Activated T-helper 1 cell treated with Interleukin-2 at 50 U/mL for 16 hours (primary cell): ENCODE results near the gene SAP30L.

Experiments used
- DNase-seq: peaks from one replicate; pipeline ENCODE4 v3.0.0-alpha.2; 2020; ENCODE audit warnings: low read depth

SAP30L gene

DNA sequence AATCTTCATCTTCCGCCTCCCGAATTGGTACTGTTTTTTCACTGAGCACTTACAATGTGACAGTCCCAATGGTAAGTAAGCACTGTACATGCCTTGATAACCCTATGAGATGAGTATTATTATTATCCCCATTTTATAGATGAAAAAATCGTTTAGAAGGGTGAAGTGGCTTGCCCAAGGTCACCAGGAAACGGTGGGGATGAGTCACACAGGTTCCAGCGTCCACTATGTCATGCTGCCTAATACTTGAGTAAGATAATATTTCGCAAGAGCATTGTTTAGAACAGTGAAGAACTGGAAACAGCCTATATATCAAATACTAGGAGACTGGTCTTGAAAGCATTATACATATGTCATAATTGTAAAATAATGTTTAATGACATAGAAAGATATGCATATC is 19.4 kb downstream of the SAP30L start:
- DNase-seq, result no peak

GRCh38 chr5:154466147-154466546 is 20.4 kb downstream of the SAP30L start:
- no peak for DNase-seq

GRCh38 chr5:154466671-154467070 is 20.9 kb downstream of the SAP30L start:
- DNase-seq, result no peak

DNA sequence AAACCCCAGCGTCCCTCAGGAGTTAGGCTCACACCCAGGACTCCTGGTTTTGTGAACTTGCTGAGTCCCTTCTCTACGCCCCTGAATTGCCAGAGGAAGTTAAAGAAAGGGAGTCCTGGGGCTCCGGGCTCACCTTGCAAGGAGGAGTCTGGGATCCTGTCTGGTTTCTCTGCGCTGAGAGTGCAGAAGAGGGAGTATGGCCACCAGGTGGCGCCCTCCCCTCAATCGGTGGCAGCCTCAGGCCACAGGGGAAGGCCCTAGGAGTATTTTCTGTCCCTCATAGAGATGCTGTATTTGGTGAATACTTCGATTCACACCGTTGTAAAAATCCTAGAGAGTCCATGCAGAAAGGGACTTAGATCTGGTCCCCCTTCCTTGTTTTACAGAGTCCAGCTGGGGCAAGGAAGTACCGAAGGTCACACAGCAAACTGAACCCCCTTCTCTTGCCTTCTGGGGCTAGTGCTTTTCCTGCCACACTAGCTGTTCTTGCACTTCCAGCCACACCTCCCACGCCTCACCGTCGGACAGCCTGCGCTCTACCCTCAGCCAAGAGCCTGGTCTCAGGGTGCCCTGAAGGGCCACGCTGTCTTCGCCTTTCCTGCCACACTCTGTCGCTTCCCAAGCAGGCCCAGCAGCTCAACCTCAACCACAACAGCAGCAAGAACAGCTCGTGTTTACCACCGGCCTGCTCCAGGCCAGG is 22.0 kb downstream of the SAP30L start:
- DNase-seq, result peak; percentile 57

DNA sequence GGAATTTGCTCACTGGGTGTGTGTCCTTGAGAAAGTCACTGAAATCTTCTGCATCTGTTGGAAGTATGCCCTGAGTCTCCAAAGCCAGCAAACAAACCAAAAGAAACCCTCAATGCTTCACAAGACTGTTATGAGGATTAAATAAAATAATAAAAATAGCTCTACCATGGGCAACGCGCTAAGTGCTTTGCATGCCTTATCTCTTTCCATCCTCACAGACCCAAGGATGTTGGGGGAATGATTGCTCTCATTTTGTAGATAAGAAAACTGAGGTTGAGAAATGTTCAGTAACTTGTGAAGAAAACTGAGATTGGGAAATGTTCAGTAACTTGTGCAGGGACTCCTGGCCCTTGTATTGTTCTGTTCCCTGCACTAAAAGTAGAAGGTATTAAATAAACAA is 24.3 kb downstream of the SAP30L start:
- DNase-seq, result no peak

DNA sequence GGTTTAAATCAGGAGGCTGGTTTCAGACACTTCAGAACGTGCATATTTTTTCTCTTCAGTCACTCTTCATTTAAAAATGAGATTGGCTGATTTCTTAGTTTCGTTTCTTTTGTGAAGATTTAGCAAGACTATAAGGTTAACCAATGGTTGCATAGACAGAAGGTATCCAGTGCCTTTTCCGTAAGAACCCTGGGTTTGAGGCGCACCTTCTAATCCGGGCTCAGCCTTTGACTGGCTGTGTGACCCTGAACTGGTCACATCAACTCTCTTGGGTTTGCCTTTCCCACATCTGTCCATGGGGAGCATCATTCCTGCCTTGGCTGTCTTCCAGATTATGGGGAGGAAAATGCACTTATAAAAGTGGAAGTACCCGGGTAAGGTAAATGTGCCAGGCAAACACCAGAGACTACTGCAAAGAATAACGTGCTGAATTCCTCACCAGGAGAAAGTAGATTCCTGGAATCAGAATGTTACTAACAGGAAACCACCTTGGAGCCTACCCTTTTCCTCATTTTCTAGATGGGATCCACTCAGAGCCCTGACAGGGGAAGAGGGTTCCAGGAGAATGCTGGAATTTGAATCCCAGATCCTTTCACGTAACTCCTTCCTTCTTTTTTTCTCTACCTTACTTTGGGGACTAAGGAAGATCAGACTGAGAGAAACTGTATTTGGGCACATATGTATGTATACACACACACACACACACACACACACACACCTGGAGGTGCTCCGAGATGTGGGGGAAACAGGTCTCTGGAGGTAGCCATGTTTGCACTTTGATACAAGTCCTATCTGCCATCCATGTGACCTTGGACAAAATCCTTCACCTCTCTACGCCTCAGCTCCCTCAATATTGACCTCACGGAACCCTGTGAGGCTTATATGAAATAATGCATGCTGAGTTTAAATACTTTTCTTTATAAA is 25.4 kb downstream of the SAP30L start:
- no peak for DNase-seq

- no peak for DNase-seq
Observed at GRCh38 chr5:154472871-154473580, 27.2 kb downstream of the SAP30L start.

- DNase-seq, result no peak
Observed at GRCh38 chr5:154473581-154474283, 27.9 kb downstream of the SAP30L start.

- DNase-seq, result no peak
Observed at GRCh38 chr5:154474396-154475334, 28.9 kb downstream of the SAP30L start.

DNA sequence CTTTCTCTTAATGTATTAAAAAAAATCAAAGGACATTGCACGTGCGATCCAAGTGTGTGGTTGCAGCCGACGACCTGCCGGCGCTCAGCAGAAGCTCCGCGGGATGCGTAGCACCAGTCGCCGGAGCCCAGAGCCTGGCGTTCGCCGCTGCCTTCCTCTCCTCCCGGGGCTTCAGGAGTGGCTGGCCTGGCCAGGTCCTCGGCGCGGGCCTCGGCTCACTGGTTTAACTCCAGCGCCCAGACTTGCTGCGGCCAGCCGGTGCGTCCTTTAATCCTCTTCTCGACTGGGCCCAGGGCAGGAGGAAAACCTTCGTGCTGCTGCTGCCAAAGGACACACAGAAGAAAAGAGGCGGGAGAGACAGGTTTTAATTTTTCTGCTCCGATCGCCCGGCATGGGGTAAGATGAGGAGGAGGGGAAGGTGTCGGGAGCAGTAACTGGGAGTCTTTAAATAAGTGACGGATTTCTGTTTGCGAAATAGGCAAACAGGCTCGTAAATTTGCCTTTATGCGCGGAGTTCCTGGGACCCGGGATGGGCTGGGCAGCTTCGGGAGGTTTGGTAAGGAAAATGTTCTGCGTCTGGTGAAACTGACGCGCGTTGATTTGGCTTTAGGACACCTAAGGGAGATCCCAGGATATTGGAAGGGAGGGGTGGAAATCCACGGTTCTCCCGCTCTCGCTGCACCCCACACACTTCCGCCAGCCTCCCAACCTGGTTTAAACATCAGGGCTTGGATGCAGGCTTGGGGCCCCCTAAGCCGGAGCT is 30.0 kb downstream of the SAP30L start:
- DNase-seq, result no peak

GRCh38 chr5:154476354-154477205 is 30.8 kb downstream of the SAP30L start:
- no peak for DNase-seq

DNA sequence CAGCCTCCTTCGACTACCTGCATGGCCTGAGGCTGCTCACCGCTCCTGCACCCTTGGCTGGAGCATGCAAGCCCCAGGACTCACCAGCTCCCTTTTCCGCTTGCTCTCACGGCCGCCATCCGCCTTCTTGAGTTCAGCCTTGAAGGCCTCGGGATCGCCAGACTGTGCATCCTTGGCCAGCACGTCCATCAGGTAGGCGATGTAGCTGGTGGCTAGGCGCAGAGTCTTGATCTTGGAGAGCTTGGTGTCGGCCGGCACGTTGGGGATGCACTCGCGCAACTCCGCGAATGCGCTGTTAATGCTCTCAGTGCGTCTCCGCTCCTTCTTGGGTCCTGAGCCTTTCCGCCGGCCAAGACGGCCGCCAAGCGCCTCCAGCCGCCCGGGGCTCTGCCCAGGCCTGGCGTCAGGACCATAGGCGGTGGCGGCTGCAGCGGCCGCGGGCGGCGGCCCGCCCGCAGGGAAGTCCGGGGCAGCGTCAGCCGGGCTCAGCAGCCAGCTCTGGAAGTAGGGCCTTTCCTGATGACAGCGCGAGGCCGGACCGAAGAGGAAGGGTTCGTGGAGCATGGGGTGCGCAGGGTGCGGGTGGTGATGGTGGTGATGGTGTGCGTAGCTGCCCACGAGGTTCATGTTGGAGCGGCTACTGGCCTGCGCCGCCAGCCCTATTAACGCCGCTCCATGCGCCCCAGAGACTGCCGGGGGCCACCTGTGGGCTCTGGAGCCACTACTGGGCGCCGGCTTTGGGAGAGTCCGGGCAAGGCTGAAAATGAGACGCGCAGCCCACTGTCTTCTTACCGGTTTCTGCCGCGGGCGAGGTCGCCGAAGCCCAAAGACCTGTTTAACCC is 31.8 kb downstream of the SAP30L start:
- no peak for DNase-seq

GRCh38 chr5:154478224-154478565 is 32.4 kb downstream of the SAP30L start, which contains the start of gene HAND1:
Gene HAND1 (minus strand): TSS chr5:154478227. CDS start chr5:154478008, 219 bp downstream.
- DNase-seq, result no peak

- no peak for DNase-seq
Observed at GRCh38 chr5:154478752-154479159, 33.0 kb downstream of the SAP30L start.

- DNase-seq, result no peak
Observed at GRCh38 chr5:154479160-154479943, 33.6 kb downstream of the SAP30L start.

DNA sequence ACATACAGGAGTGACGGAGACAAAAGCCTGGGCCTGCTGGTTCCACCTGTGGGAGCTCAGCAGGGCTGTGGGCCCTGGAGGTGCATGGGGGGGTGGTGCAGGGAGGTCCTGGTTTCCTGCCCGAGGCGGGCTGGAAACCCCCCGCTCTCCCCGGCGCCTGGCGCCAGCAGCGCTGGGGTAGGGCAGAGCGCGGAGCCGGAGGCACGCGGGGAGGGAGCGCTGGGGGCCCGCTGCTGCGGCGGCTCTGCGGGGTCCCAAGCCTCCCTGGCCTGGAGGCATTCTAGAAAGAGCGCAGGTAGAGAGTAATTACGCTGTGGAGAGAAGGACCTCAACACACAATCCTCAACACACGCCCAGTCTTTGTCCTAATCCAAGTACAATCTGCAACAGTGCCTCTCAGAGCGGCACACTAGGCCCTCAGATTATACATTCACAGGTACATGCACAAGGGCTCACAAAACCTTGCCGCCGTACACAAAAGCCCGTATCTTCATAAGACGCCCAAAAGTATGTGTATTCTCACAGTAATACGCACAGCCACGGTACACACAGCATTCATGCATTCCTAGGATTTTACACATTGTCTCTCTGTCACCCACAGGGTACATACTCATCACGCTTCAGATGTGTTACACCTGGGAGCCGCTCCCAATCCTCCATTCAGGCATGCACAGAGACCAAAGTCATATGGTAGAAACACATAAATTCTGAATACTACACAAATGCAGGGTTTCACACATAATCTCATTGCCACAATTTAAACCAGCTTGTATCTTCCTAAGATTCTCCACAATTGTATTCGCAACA is 34.4 kb downstream of the SAP30L start:
- DNase-seq, result no peak

DNA sequence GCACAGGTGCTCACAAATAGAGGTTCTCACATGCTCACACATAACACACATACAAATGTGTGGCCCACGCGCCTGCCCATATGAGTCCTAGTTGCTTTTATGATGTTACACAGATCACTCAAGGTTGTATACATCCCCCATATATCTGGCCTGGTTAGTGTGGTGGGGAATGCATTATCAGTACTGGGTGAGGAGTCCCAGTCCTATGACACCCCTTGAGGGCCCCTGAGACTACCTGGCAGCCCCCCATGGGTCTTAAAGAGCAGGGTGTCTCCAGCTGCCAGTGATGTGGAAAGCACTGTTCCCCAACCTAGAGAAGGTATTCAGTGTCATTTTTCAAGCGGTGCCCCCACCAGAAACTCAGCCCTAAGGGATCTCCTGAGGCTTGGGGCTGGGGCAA is 35.0 kb downstream of the SAP30L start:
- no peak for DNase-seq
